ENCODE data around the gene C11orf58. TPM values are rescaled to one million over a fixed set of nuclear protein-coding genes. Genes with fewer than 3 reads are reported as not detected.
A peak's percentile ranks its signal among the peaks of the same experiment; 100 is the strongest.

C11orf58 gene
- total RNA-seq, 1 experiment from 2014 or later: 127 TPM

DNA sequence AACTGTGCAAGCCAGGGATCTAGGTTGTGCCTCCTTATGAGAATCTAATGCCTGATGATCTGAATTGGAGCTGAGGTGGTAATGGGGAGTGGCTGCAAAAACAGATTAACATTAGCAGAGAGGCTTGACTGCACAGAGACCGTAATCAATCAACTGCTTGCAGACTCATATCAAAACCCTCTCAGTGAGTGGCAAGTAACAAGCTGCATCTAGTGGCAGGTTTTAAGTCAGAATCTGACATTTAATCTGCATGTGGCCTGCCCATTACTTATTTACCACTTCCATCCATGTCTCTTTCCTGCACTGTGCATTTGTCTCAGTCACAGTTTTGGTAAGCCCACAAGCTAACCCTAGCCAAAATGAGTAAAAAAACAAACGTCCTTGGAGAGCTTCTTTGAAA, 11.2 kb downstream of the C11orf58 start:
- DNase-seq: no peak
- no peak overlapping the region for H3K4me3 ChIP-seq (ENCODE audit: insufficient read depth, low read depth, low read length)
- no peaks in the 10 kb centered on the region for H3K27me3 ChIP-seq (ENCODE audit: control insufficient read depth, insufficient read depth, low read length)
- H3K36me3 ChIP-seq (replicated peaks; ENCODE audit: control insufficient read depth, insufficient read depth, low read length): peaks cover 34% of the 10 kb centered on the region

DNA sequence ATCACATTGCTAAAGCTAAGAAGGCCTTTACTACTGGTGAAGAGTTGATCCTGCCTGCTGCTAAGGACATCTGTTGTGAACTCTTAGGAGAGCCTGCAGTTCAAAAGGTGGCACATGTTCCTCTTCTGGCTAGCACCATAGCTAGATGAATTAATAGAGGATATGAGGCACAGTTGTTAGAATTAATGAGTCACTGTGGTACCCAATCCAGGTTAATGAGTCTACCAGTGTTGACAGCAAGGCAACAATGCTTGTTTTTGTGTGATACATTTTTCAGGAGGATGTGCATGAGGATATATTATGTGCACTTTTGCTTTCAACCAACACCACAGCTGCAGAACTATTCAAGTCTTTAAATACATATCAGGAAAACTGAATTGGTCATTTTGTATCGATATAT, 12.0 kb downstream of the C11orf58 start:
- no peaks in the 10 kb centered on the region for H3K27me3 ChIP-seq (ENCODE audit: control insufficient read depth, insufficient read depth, low read length)
- no peak for DNase-seq
- H3K36me3 ChIP-seq (replicated peaks; ENCODE audit: control insufficient read depth, insufficient read depth, low read length): peaks cover 36% of the 10 kb centered on the region

DNA sequence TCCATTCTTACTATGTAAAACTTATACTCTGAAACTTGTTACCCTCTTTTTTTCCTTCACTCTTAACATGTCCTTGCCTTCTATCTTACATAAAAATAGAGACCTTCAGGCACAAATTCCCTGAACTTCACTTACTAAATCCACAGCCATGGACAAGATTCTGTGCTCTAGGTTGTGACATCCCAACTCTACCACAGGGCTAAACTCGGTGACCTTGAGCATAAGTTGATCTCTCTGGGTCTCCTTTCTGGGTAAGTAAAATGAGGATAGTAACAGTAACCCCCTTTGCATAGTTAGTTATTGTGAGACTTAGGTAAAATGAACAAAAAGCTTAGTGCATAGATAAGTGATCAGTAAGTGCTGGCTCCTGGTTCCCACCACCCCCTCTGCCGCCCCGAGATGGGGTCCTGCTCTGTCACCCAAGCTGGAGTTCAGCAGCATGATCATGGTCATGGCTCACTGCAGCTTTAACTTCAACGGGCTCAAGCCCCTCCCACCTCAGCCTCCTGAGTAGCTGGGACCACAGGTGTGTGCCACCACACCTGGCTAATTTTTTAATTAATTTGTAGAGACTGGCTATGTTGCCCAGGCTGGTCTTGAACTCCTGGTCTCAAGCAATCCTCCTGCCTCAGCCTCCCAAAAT, 20.1 kb downstream of the C11orf58 start:
- no peak for DNase-seq
- no peak overlapping the region for H3K4me3 ChIP-seq (ENCODE audit: insufficient read depth, low read depth, low read length)
- H3K36me3 ChIP-seq (replicated peaks; ENCODE audit: control insufficient read depth, insufficient read depth, low read length): peaks cover 3% of the 10 kb centered on the region
- no peaks in the 10 kb centered on the region for H3K27me3 ChIP-seq (ENCODE audit: control insufficient read depth, insufficient read depth, low read length)

More for the DNA sequence above, 12.0 kb downstream of the C11orf58 start:
- H3K4me3 ChIP-seq (ENCODE audit: insufficient read depth, low read depth, low read length): no peak overlapping the region

DNA sequence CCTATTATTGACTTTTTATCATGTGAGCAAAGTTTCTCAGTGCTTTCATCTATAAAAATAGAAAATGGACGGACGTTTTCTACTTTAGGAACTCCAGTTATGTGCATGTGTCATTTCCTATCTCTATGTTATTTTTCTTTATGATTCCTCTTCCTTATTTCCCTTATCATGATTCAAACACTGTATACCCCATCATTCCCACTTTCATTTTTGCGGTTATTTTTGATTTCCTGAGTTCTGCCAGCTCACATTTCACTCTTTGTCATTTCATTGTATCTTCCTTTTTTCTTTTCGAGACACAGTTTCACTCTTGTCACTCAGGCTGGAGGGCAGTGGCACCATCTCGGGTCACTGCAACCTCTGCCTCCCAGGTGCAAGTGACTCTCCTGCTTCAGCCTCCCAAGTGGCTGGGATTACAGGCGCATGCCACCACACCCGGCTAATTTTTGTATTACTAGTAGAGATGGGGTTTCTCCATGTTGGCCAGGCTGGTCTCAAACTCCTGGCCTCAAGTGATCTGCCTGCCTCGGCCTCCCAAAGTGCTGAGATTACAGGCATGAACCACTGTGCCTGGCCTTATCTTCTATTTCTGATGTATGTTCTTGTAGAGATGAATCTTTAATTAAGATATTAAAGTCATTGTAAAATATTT, 21.5 kb downstream of the C11orf58 start:
- no peaks in the 10 kb centered on the region; the same call in none of the 2 replicates for H3K36me3 ChIP-seq (replicated peaks; ENCODE audit: control insufficient read depth, insufficient read depth, low read length)

GRCh38 chr11:16763746-16764145, 25.3 kb downstream of the C11orf58 start:
- H3K4me3 ChIP-seq (ENCODE audit: insufficient read depth, low read depth, low read length): no peak overlapping the region
- H3K27me3 ChIP-seq (ENCODE audit: control insufficient read depth, insufficient read depth, low read length): no peaks in the 10 kb centered on the region
- no peaks in the 10 kb centered on the region for H3K36me3 ChIP-seq (replicated peaks; ENCODE audit: control insufficient read depth, insufficient read depth, low read length)

More for the DNA sequence above, 21.5 kb downstream of the C11orf58 start:
- no peak for DNase-seq
- Histone ChIP-seq H3K4me3 (ENCODE audit: insufficient read depth, low read depth, low read length) (no peak overlapping the region), H3K27me3 (ENCODE audit: control insufficient read depth, insufficient read depth, low read length) (no peaks in the 10 kb centered on the region)

DNA sequence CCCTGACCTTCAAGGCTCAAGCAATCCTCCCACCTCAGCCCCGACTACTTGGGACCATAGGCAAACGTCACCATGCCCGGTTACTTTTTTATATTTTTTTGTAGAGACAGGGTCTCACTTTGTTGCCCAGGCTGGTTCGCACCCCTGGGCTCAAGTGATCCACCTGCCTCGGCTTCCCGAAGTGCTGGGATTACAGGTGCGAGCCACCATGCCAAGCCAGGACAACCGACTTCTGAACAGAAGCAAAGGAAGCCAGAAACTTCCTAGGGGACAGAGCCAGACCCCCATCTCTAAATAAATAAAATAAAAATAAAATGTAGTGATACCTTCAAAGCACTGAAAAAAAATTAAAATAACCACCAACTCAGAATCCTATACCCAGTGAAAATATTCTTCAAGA, 26.4 kb downstream of the C11orf58 start:
- H3K27me3 ChIP-seq (ENCODE audit: control insufficient read depth, insufficient read depth, low read length): no peaks in the 10 kb centered on the region
- no peak overlapping the region for H3K4me3 ChIP-seq (ENCODE audit: insufficient read depth, low read depth, low read length)
- DNase-seq: no peak
- no peaks in the 10 kb centered on the region for H3K36me3 ChIP-seq (replicated peaks; ENCODE audit: control insufficient read depth, insufficient read depth, low read length)

More at GRCh38 chr11:16763746-16764145, 25.3 kb downstream of the C11orf58 start:
- no peak for DNase-seq

- no peaks in the 10 kb centered on the region for H3K36me3 ChIP-seq (replicated peaks; ENCODE audit: control insufficient read depth, insufficient read depth, low read length)
- DNase-seq: no peak
- no peak overlapping the region for H3K4me3 ChIP-seq (ENCODE audit: insufficient read depth, low read depth, low read length)
- no peaks in the 10 kb centered on the region for H3K27me3 ChIP-seq (ENCODE audit: control insufficient read depth, insufficient read depth, low read length)
Measured at GRCh38 chr11:16767137-16767536, 28.7 kb downstream of the C11orf58 start.

DNA sequence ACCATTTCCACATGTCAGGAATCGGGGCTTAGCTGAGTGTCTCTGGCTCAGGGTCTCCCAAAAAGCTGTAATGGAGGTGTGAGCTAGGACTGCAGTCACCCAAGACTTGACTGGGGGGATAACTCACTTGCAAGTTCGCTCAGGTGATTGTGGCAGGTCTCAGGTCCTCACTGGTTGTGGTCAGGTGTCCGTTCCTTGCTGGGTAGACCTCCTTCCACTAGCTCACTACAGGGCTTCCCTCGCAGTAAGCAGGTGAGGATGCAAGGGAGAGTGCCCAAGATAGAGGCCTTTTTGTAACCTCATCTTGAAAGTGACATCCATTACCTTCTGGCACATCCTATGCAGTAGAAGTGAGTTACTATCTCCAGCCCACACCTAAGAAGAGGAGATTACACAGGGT, 29.5 kb downstream of the C11orf58 start:
- H3K36me3 ChIP-seq (replicated peaks; ENCODE audit: control insufficient read depth, insufficient read depth, low read length): no peaks in the 10 kb centered on the region
- DNase-seq: no peak
- H3K4me3 ChIP-seq (ENCODE audit: insufficient read depth, low read depth, low read length): no peak overlapping the region
- no peaks in the 10 kb centered on the region for H3K27me3 ChIP-seq (ENCODE audit: control insufficient read depth, insufficient read depth, low read length)

DNA sequence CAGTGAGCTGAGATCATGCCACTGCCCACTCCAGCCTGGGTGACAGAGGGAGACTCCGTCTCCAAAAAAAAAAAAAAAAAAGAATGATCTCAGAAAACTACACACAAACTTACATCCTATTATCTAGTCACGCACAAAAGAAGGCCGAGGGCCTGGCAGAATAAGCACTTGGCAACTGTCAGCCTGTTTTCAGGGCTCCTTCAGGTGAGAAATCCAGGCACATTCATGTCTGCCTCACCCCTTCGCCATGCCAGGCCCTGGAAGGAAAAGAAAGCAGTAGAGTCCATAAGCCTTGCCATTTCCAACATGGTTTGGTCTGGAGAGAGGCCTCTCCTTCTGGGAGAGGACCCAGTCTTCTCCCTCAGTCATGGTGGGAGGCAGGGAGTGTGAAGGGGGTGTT, 30.9 kb downstream of the C11orf58 start:
- H3K36me3 ChIP-seq (replicated peaks; ENCODE audit: control insufficient read depth, insufficient read depth, low read length): no peaks in the 10 kb centered on the region
- H3K27me3 ChIP-seq (ENCODE audit: control insufficient read depth, insufficient read depth, low read length): no peaks in the 10 kb centered on the region
- no peak overlapping the region for H3K4me3 ChIP-seq (ENCODE audit: insufficient read depth, low read depth, low read length)
- DNase-seq: peak; percentile 26

DNA sequence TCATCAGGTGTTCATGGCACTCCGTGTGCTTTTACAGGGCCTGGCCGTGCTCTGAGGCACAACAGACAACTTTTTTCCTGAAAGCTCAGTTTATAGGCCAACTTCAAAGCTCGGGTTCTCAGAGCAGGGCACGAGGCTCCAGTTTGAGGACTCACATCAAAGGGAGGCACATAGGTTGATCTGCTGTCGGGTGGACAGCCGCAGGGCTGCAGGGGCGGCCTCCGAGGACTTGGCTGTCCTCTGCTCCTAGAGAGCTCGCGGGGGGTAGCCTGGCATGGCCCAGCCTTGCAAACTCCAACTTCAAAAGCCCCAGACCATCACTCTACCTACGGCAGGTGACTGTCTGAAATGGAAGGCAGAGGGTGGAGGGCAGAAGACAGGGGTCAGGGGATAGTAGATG, 31.6 kb downstream of the C11orf58 start:
- Histone ChIP-seq H3K4me3 (ENCODE audit: insufficient read depth, low read depth, low read length) (no peak overlapping the region), H3K36me3 (replicated peaks; ENCODE audit: control insufficient read depth, insufficient read depth, low read length) (no peaks in the 10 kb centered on the region), H3K27me3 (ENCODE audit: control insufficient read depth, insufficient read depth, low read length) (no peaks in the 10 kb centered on the region)
- peak; percentile 15 for DNase-seq

- no peaks in the 10 kb centered on the region for H3K27me3 ChIP-seq (ENCODE audit: control insufficient read depth, insufficient read depth, low read length)
- no peaks in the 10 kb centered on the region for H3K36me3 ChIP-seq (replicated peaks; ENCODE audit: control insufficient read depth, insufficient read depth, low read length)
- no peak for DNase-seq
- H3K4me3 ChIP-seq (ENCODE audit: insufficient read depth, low read depth, low read length): no peak overlapping the region
Measured at GRCh38 chr11:16771350-16772140, 33.1 kb downstream of the C11orf58 start.

DNA sequence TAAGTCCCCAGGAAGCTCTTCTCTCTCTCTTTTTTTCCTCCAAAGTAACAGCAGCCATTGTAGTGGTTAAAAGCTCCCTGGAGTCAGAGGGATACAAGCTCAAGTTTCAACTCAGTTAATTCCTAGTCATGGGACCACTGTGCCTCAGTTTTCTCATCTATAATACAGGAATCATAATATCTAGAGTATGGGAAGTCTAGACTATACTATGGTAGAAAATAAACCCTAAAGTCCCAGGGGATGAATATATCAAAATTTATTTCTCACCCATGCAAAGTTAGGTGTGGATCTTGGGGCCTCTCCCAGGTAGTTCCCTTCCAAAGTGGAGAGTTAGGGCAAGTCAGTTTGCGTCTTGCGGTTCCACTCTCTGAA, 33.7 kb downstream of the C11orf58 start:
- Histone ChIP-seq H3K36me3 (replicated peaks; ENCODE audit: control insufficient read depth, insufficient read depth, low read length) (no peaks in the 10 kb centered on the region), H3K4me3 (ENCODE audit: insufficient read depth, low read depth, low read length) (no peak overlapping the region), H3K27me3 (ENCODE audit: control insufficient read depth, insufficient read depth, low read length) (no peaks in the 10 kb centered on the region)
- no peak for DNase-seq

- H3K27me3 ChIP-seq (ENCODE audit: control insufficient read depth, insufficient read depth, low read length): no peaks in the 10 kb centered on the region
- H3K36me3 ChIP-seq (replicated peaks; ENCODE audit: control insufficient read depth, insufficient read depth, low read length): no peaks in the 10 kb centered on the region
- DNase-seq: peak; percentile 29
- no peak overlapping the region for H3K4me3 ChIP-seq (ENCODE audit: insufficient read depth, low read depth, low read length)
Measured at GRCh38 chr11:16773981-16774935, 35.8 kb downstream of the C11orf58 start.

DNA sequence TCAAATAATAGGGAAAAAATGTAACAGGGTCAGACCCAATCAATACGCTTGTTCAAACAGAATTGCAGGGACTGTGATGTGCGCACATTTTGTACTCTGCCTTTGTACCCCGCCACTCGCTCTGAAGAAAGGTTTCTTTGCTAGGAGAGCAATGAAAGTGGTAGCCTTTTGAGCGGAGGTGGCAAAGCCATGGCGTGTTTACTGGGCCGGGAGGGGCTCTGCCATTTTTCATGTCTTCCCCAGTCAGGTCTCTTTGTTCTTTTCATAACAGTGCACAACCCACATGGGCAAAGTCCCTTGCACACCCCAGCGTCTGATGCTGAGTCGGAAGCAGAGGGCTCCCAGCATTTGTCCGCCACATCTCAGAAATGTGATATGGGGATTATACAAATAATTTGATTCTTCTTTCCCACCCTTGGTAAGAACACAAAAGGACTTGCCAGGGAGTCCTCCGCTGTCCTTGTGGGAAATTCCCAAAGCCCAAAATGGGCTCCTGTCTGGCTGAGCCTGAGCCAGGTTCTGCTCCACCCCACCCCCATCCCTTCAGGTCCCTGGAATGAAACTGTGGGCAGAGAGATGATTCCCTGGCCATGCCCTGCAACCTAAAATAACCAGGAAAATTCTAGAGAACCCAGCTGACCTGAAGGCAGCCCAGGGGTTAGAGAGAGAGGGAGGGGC, 36.6 kb downstream of the C11orf58 start:
- peak; percentile 62 for DNase-seq
- Histone ChIP-seq H3K4me3 (ENCODE audit: insufficient read depth, low read depth, low read length) (no peak overlapping the region), H3K27me3 (ENCODE audit: control insufficient read depth, insufficient read depth, low read length) (no peaks in the 10 kb centered on the region), H3K36me3 (replicated peaks; ENCODE audit: control insufficient read depth, insufficient read depth, low read length) (no peaks in the 10 kb centered on the region)
